Measurements from ENCODE around the gene FBXL17. TPM values are rescaled to one million over a fixed set of nuclear protein-coding genes. Genes with fewer than 3 reads are reported as not detected.
"Not testable (repeated sequence)": the region's sequence is repeated elsewhere in the genome, so short reads cannot be mapped to it uniquely, and the experiment has no call there.

Gene FBXL17
- total RNA-seq, 1 donor from 2014 or later = 27.1 TPM

GRCh38 chr5:108303611-108304010, 78.3 kb downstream of the FBXL17 start:
- DNase-seq (ENCODE audit: low spot score) = no peak

- no peak for DNase-seq (ENCODE audit: low spot score)
These were observed 78.8 kb downstream of the FBXL17 start for GRCh38 chr5:108303086-108303485.

- no peak for DNase-seq (ENCODE audit: low spot score)
These were observed 84.8 kb downstream of the FBXL17 start for GRCh38 chr5:108297042-108297601.

GRCh38 chr5:108295578-108296368, 86.1 kb downstream of the FBXL17 start:
- no peak for DNase-seq (ENCODE audit: low spot score)

- no peak for DNase-seq (ENCODE audit: low spot score)
These were observed 100.8 kb downstream of the FBXL17 start for GRCh38 chr5:108280960-108281569.

GRCh38 chr5:108280248-108280647, 101.7 kb downstream of the FBXL17 start:
- DNase-seq (ENCODE audit: low spot score) = no peak

GRCh38 chr5:108278285-108279240, 103.3 kb downstream of the FBXL17 start:
- no peak for DNase-seq (ENCODE audit: low spot score)

- no peak for DNase-seq (ENCODE audit: low spot score)
These were observed 105.5 kb downstream of the FBXL17 start for GRCh38 chr5:108276187-108277050.

GRCh38 chr5:108274080-108274479, 107.8 kb downstream of the FBXL17 start:
- not testable (repeated sequence) for DNase-seq (ENCODE audit: low spot score)

GRCh38 chr5:108271127-108271526, 110.8 kb downstream of the FBXL17 start:
- DNase-seq (ENCODE audit: low spot score) = no peak

- no peak for DNase-seq (ENCODE audit: low spot score)
These were observed 115.7 kb downstream of the FBXL17 start for GRCh38 chr5:108266242-108266641.

- DNase-seq (ENCODE audit: low spot score) = no peak
These were observed 117.4 kb downstream of the FBXL17 start for GRCh38 chr5:108264533-108264932.

GRCh38 chr5:108263338-108263737, 118.6 kb downstream of the FBXL17 start:
- DNase-seq (ENCODE audit: low spot score) = no peak

- DNase-seq (ENCODE audit: low spot score) = no peak
These were observed 121.1 kb downstream of the FBXL17 start for GRCh38 chr5:108260858-108261170.

- peak; percentile 76 for DNase-seq (ENCODE audit: low spot score)
These were observed 121.6 kb downstream of the FBXL17 start for GRCh38 chr5:108260117-108260857.

GRCh38 chr5:108259306-108259705, 122.6 kb downstream of the FBXL17 start:
- no peak for DNase-seq (ENCODE audit: low spot score)

GRCh38 chr5:108257996-108258395, 123.9 kb downstream of the FBXL17 start:
- DNase-seq (ENCODE audit: low spot score) = no peak

- DNase-seq (ENCODE audit: low spot score) = no peak
These were observed 126.4 kb downstream of the FBXL17 start for GRCh38 chr5:108255468-108255867.

GRCh38 chr5:108251350-108251749, 130.5 kb downstream of the FBXL17 start:
- DNase-seq (ENCODE audit: low spot score) = no peak

- DNase-seq (ENCODE audit: low spot score) = no peak
These were observed 132.0 kb downstream of the FBXL17 start for GRCh38 chr5:108249785-108250426.
